Measurements from ENCODE around the gene FBXL13.
"Not testable (repeated sequence)": the region's sequence is repeated elsewhere in the genome, so short reads cannot be mapped to it uniquely, and the experiment has no call there.

Gene FBXL13

GRCh38 chr7:103074519-103075336 lies at the start of gene FBXL13, which contains the start of gene ARMC10:
TSS of gene FBXL13 (minus strand) at chr7:103074796.
TSS of gene ARMC10 (plus strand) at chr7:103075140. CDS start at chr7:103075273, 133 bp downstream.
- peak; percentile 88 for DNase-seq (ENCODE audit: low read depth)

GRCh38 chr7:103123529-103123928 lies 48.9 kb upstream of the FBXL13 start:
- no peak for DNase-seq (ENCODE audit: low read depth)

GRCh38 chr7:103121641-103122040 lies 47.0 kb upstream of the FBXL13 start:
- no peak for DNase-seq (ENCODE audit: low read depth)

GRCh38 chr7:103120362-103120761 lies 45.8 kb upstream of the FBXL13 start:
- DNase-seq (ENCODE audit: low read depth): no peak

- DNase-seq (ENCODE audit: low read depth): no peak
Observed at GRCh38 chr7:103119791-103120291, 45.2 kb upstream of the FBXL13 start.

- DNase-seq (ENCODE audit: low read depth): no peak
Observed at GRCh38 chr7:103117465-103117864, 42.9 kb upstream of the FBXL13 start.

- no peak for DNase-seq (ENCODE audit: low read depth)
Observed at GRCh38 chr7:103116991-103117390, 42.4 kb upstream of the FBXL13 start.

- no peak for DNase-seq (ENCODE audit: low read depth)
Observed at GRCh38 chr7:103116511-103116910, 41.9 kb upstream of the FBXL13 start.

- DNase-seq (ENCODE audit: low read depth): no peak
Observed at GRCh38 chr7:103115771-103116170, 41.2 kb upstream of the FBXL13 start.

- DNase-seq (ENCODE audit: low read depth): no peak
Observed at GRCh38 chr7:103114576-103115008, 40.0 kb upstream of the FBXL13 start.

- peak; percentile 93 for DNase-seq (ENCODE audit: low read depth)
Observed at GRCh38 chr7:103113164-103113563, 38.6 kb upstream of the FBXL13 start.

- not testable (repeated sequence) for DNase-seq (ENCODE audit: low read depth)
Observed at GRCh38 chr7:103106703-103107070, 32.1 kb upstream of the FBXL13 start.

- DNase-seq (ENCODE audit: low read depth): peak; percentile 38
Observed at GRCh38 chr7:103106005-103106702, 31.6 kb upstream of the FBXL13 start.

- DNase-seq (ENCODE audit: low read depth): no peak
Observed at GRCh38 chr7:103101543-103101942, 26.9 kb upstream of the FBXL13 start.

GRCh38 chr7:103100348-103100747 lies 25.8 kb upstream of the FBXL13 start:
- DNase-seq (ENCODE audit: low read depth): no peak

- DNase-seq (ENCODE audit: low read depth): no peak
Observed at GRCh38 chr7:103097041-103097440, 22.4 kb upstream of the FBXL13 start.

- not testable (repeated sequence) for DNase-seq (ENCODE audit: low read depth)
Observed at GRCh38 chr7:103095558-103095957, 21.0 kb upstream of the FBXL13 start.

GRCh38 chr7:103094102-103094501 lies 19.5 kb upstream of the FBXL13 start:
- no peak for DNase-seq (ENCODE audit: low read depth)

- DNase-seq (ENCODE audit: low read depth): no peak
Observed at GRCh38 chr7:103093429-103093828, 18.8 kb upstream of the FBXL13 start.

- not testable (repeated sequence) for DNase-seq (ENCODE audit: low read depth)
Observed at GRCh38 chr7:103092321-103092720, 17.7 kb upstream of the FBXL13 start.

GRCh38 chr7:103083210-103083609 lies 8.6 kb upstream of the FBXL13 start:
- DNase-seq (ENCODE audit: low read depth): no peak

- DNase-seq (ENCODE audit: low read depth): no peak
Observed at GRCh38 chr7:103082497-103082896, 7.9 kb upstream of the FBXL13 start.

- DNase-seq (ENCODE audit: low read depth): no peak
Observed at GRCh38 chr7:103080923-103081322, 6.3 kb upstream of the FBXL13 start.

Data from amniotic epithelial cell (primary cell).